A549 (cell line): ENCODE data around the gene GCC1. TPM values are rescaled to one million over a fixed set of nuclear protein-coding genes. Genes with fewer than 3 reads are reported as not detected.

Experiments
- BHLHE40 ChIP-seq: IDR thresholded peaks from 2 replicates; pipeline ENCODE4 v1.6.1; 2012; ENCODE audit warnings: low read depth, low read length, inconsistent platforms
- CBX2 ChIP-seq: fragments of 200-600 bp; sonication (generic); IDR thresholded peaks from 2 replicates; pipeline ENCODE4 v1.6.1; 2016; ENCODE audit warnings: low read depth, mild to moderate bottlenecking, borderline replicate concordance
- CEBPB ChIP-seq, 2 experiments: fragments of >200 bp in 1 of 2; sonication (Bioruptor Twin) in 1 of 2; formaldehyde crosslinking in 1 of 2; IDR thresholded peaks; 2 replicates each; pipeline ENCODE4 v1.6.1; 2012 to 2016
- CHD2 ChIP-seq: fragments of 150-350 bp; IDR thresholded peaks from 2 replicates; pipeline ENCODE4 v1.6.1; 2014; ENCODE audit warnings: low read length; ENCODE audit not compliant: partially characterized antibody
- CHD4 ChIP-seq: fragments of 200-600 bp; sonication (generic); IDR thresholded peaks from 2 replicates; pipeline ENCODE4 v1.6.1; 2016; ENCODE audit warnings: antibody characterized with exemption, mild to moderate bottlenecking, borderline replicate concordance
- ESRRA ChIP-seq: fragments of 150-350 bp; IDR thresholded peaks from 2 replicates; pipeline ENCODE4 v1.6.1; 2014; ENCODE audit warnings: mild to moderate bottlenecking, low read length, borderline replicate concordance
- FOSB ChIP-seq: fragments of 250-450 bp; sonication (Bioruptor Pico); IDR thresholded peaks from 2 replicates; pipeline ENCODE4 v1.5.0; 2020; ENCODE audit warnings: mild to moderate bottlenecking, moderate library complexity
- FOXS1 ChIP-seq: fragments of 250-450 bp; sonication (Bioruptor Pico); IDR thresholded peaks from 2 replicates; pipeline ENCODE4 v1.5.0; 2020; ENCODE audit warnings: mild to moderate bottlenecking, moderate library complexity
- GATA3 ChIP-seq: IDR thresholded peaks from 2 replicates; pipeline ENCODE4 v1.6.1; 2012; ENCODE audit warnings: borderline replicate concordance
- HOXB13 ChIP-seq: fragments of 250-450 bp; sonication (Bioruptor Pico); IDR thresholded peaks from 2 replicates; pipeline ENCODE4 v1.5.0; 2020; ENCODE audit warnings: low read depth, mild to moderate bottlenecking, moderate library complexity
- JUN ChIP-seq, 2 experiments: fragments of >200 bp; sonication (Bioruptor Twin); formaldehyde crosslinking; IDR thresholded peaks; 2 replicates in 1 of 2; 3 replicates in 1 of 2; pipeline ENCODE4 v1.6.1; 2016 to 2017
- KDM1A ChIP-seq: fragments of 200-600 bp; sonication (generic); IDR thresholded peaks from 2 replicates; pipeline ENCODE4 v1.6.1; 2016; ENCODE audit warnings: low read depth, mild to moderate bottlenecking
- KDM5A ChIP-seq: fragments of 200-600 bp; sonication (generic); IDR thresholded peaks from 2 replicates; pipeline ENCODE4 v1.6.1; 2016; ENCODE audit warnings: antibody characterized with exemption, mild to moderate bottlenecking
- MAFK ChIP-seq: fragments of 450-650 bp; IDR thresholded peaks from 2 replicates; pipeline ENCODE4 v1.6.1; 2014; ENCODE audit not compliant: partially characterized antibody
- MAZ ChIP-seq: fragments of 150-350 bp; IDR thresholded peaks from 2 replicates; pipeline ENCODE4 v1.6.1; 2014; ENCODE audit warnings: antibody characterized with exemption, low read depth, low read length, borderline replicate concordance
- MYC ChIP-seq: IDR thresholded peaks from 2 replicates; pipeline ENCODE4 v1.6.1; 2012; ENCODE audit warnings: mild to moderate bottlenecking, inconsistent platforms, low read length, improper control_type of control experiment, borderline replicate concordance
- POLR2AphosphoS2 ChIP-seq: conservative IDR thresholded peaks from 2 replicates; pipeline ENCODE4 v1.6.1; 2012; ENCODE audit warnings: low read length, improper control_type of control experiment, inconsistent platforms
- RAD21 ChIP-seq, 2 experiments: fragments of >200 bp in 1 of 2; sonication (Bioruptor Twin) in 1 of 2; formaldehyde crosslinking in 1 of 2; IDR thresholded peaks in 1 of 2; conservative IDR thresholded peaks in 1 of 2; 2 replicates in 1 of 2; 3 replicates in 1 of 2; pipeline ENCODE4 v1.6.1; 2012 to 2018; ENCODE audit warnings: inconsistent platforms in 1 of 2
- RARB ChIP-seq: fragments of 250-450 bp; sonication (Bioruptor Pico); IDR thresholded peaks from 2 replicates; pipeline ENCODE4 v1.8.0; 2021; ENCODE audit warnings: mild to moderate bottlenecking, moderate library complexity
- RCOR1 ChIP-seq: fragments of 150-350 bp; IDR thresholded peaks from 2 replicates; pipeline ENCODE4 v1.6.1; 2014; ENCODE audit warnings: antibody characterized with exemption, low read length, low read depth
- RFX5 ChIP-seq: fragments of 450-650 bp; IDR thresholded peaks from 2 replicates; pipeline ENCODE4 v1.7.1; 2014; ENCODE audit warnings: antibody characterized with exemption, mild to moderate bottlenecking, moderate library complexity
- RNF2 ChIP-seq: fragments of 200-600 bp; sonication (generic); IDR thresholded peaks from 2 replicates; pipeline ENCODE4 v1.6.1; 2016; ENCODE audit warnings: low read depth, mild to moderate bottlenecking, antibody characterized with exemption, moderate library complexity, borderline replicate concordance
- SMC3 ChIP-seq: fragments of >200 bp; sonication (Bioruptor Twin); formaldehyde crosslinking; IDR thresholded peaks from 3 replicates; pipeline ENCODE4 v1.6.1; 2018; ENCODE audit warnings: inconsistent platforms
- TFCP2L1 ChIP-seq: fragments of 250-450 bp; sonication (Bioruptor Pico); IDR thresholded peaks from 2 replicates; pipeline ENCODE4 v1.5.0; 2021; ENCODE audit warnings: mild to moderate bottlenecking
- ZC3H11A ChIP-seq: fragments of 450-650 bp; IDR thresholded peaks from 2 replicates; pipeline ENCODE4 v1.6.1; 2014; ENCODE audit warnings: antibody characterized with exemption, mild to moderate bottlenecking
- ZSCAN20 ChIP-seq: fragments of 250-450 bp; sonication (Bioruptor Pico); IDR thresholded peaks from 2 replicates; pipeline ENCODE4 v1.8.0; 2022; ENCODE audit warnings: mild to moderate bottlenecking, moderate library complexity
- polyA plus RNA-seq, 4 experiments: library from polyadenylated mRNA; depleted of rRNA in 3 of 4; stranded (reverse); fragments of >200 nt; fragmentation: RNase III in 1 of 4; extraction: RNeasy Plus Mini Kit Qiagen cat#74134 plus additional on column Dnase treatment in 1 of 4; gene quantifications; 2 replicates in 3 of 4; 3 replicates in 1 of 4; pipeline ENCODE4 v1.2.3, GENCODE V29; 2011 to 2017
- TF ChIP-seq, protein P1 (sequence below): fragments of 250-450 bp; sonication (Bioruptor Pico); IDR thresholded peaks from 2 replicates; pipeline ENCODE4 v1.5.0; 2020; ENCODE audit warnings: low read depth, mild to moderate bottlenecking, moderate library complexity
- TF ChIP-seq, protein P2 (sequence below): fragments of >200 bp; sonication (Bioruptor Twin); formaldehyde crosslinking; IDR thresholded peaks from 3 replicates; pipeline ENCODE4 v1.6.1; 2016
- TF ChIP-seq, protein P3 (sequence below): fragments of >200 bp; sonication (Bioruptor Twin); formaldehyde crosslinking; IDR thresholded peaks from 2 replicates; pipeline ENCODE4 v1.6.1; 2016

The GCC1 gene
- polyA plus RNA-seq, 2 of the 4 experiments (the other 2 are of a cell fraction) = 13.4 to 15.7 TPM

DNA sequence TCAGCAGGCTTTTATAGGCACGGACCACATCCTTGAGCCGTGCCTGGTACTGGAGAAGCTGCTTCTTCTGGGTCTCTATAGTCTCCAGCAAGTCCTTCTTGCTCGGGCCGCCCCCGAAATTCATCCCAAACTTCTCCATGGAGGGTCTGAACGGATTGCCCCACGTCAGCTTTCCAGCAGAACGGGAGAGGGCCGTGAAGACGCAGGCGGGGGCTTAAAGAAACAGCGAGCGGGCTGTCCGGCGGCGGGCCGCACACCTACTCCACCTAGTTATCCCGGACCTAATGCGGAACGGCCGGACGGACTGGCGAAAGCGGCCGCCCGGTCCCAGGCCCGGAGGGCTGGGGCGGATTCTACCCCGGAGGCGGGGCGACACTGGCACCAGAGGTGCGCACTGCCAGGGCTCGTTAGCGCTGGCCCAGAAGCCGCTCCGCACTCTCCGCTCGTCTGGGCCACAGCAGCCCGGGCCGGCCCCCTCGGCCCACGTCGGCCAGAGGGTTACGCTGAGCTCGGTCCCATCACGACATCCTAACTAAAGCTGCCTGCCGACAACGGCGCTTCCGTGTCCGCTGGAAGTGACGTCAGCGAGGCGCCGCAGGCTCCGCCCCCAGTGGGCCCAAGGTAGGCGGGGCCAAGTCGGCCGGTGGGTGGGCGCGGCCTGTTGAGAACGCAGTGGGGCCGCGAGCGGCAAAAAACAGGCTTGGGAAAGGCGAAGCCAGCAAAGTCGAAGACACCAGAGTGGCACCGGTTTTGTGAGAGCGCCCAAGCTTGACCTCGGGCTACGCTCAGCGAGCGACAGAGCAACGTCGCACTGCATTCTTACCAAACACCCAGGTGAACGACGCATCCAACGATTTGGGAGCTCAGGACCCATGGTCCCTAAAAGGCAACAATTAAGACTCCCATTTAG, at the start of gene GCC1 (continued):
- TF ChIP-seq, protein P1, sequence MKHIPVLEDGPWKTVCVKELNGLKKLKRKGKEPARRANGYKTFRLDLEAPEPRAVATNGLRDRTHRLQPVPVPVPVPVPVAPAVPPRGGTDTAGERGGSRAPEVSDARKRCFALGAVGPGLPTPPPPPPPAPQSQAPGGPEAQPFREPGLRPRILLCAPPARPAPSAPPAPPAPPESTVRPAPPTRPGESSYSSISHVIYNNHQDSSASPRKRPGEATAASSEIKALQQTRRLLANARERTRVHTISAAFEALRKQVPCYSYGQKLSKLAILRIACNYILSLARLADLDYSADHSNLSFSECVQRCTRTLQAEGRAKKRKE = no peak
- TF ChIP-seq MYC (no peak), RARB (CRISPR knock-in tag) (no peak), MAZ (no peak), CEBPB (IDR thresholded peaks at IDR 0.05) (no peak), ZC3H11A (no peak), KDM1A (no peak), RAD21 (conservative IDR thresholded peaks at IDR 0.05 in 1 of 2, IDR thresholded peaks at IDR 0.05 in 1 of 2) (no peak), FOSB (CRISPR knock-in tag) (no peak), CHD2 (no peak), ZSCAN20 (CRISPR knock-in tag) (no peak), TFCP2L1 (no peak), FOXS1 (CRISPR knock-in tag) (no peak), BHLHE40 (no peak), ESRRA (no peak), HOXB13 (CRISPR knock-in tag) (no peak), SMC3 (no peak), KDM5A (peak; percentile 36; the same call in 1 of the 2 replicates), RNF2 (peak; percentile 87; the same call in 1 of the 2 replicates), RCOR1 (no peak), JUN (IDR thresholded peaks at IDR 0.05) (peak; percentile 72 to 81; a peak in 3 of 5 replicates), CBX2 (no peak), CHD4 (no peak), GATA3 (no peak), POLR2AphosphoS2 (no peak), RFX5 (0 out of 2 replicates have a peak, but pooled peaks have one; percentile 43), MAFK (no peak)
- TF ChIP-seq, protein P2, sequence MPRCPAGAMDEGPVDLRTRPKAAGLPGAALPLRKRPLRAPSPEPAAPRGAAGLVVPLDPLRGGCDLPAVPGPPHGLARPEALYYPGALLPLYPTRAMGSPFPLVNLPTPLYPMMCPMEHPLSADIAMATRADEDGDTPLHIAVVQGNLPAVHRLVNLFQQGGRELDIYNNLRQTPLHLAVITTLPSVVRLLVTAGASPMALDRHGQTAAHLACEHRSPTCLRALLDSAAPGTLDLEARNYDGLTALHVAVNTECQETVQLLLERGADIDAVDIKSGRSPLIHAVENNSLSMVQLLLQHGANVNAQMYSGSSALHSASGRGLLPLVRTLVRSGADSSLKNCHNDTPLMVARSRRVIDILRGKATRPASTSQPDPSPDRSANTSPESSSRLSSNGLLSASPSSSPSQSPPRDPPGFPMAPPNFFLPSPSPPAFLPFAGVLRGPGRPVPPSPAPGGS = peak; percentile 70; the same call in 2 of the 3 replicates
- TF ChIP-seq, protein P3, sequence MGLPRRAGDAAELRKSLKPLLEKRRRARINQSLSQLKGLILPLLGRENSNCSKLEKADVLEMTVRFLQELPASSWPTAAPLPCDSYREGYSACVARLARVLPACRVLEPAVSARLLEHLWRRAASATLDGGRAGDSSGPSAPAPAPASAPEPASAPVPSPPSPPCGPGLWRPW = no peak
- TF ChIP-seq, all 56 proteins: peak for 10
